ENCODE results near the gene ADARB2. TPM values are rescaled to one million over a fixed set of nuclear protein-coding genes. Genes with fewer than 3 reads are reported as not detected.

Gene ADARB2
- total and polyA plus RNA-seq, 10 of the 15 experiments (the other 5 are each of a cell fraction or from before 2014, with no cell fraction given): 0.02 to 4.1 (median 0.76) TPM

- no TSS peak for BruUV-seq (replicated peaks)
- DNase-seq (ENCODE audit: low read depth, low spot score): no peak
- H2AFZ ChIP-seq (ENCODE audit: control insufficient read depth, low read depth, low read length): no peak overlapping the region
- H3K4me2 ChIP-seq (ENCODE audit: control insufficient read depth, insufficient read depth): no peak overlapping the region
- no peak overlapping the region for H3K4me3 ChIP-seq
- no peaks in the 10 kb centered on the region for H3K36me3 ChIP-seq (ENCODE audit: control insufficient read depth in 2 of 2, insufficient read depth in 2 of 2, low read length in 1 of 2)
- H3K27me3 ChIP-seq (replicated peaks in 1 of 2; ENCODE audit: control insufficient read depth in 2 of 2, insufficient read depth in 2 of 2, low read length in 1 of 2): no peaks in the 10 kb centered on the region; a peak in 1 of 4 replicates
- H3K27ac ChIP-seq (ENCODE audit: control insufficient read depth, insufficient read depth): no peak overlapping the region
- in situ Hi-C loops (cut with MboI) (no loop called here), intact Hi-C loops (cut with micrococcal nuclease; ENCODE audit: unreplicated experiment) (no loop called here)
- H3K79me2 ChIP-seq (ENCODE audit: control insufficient read depth, insufficient read depth, low read length): no peaks in the 10 kb centered on the region
- CTCF ChIA-PET: no interaction called here
- no peaks in the 10 kb centered on the region for H3K4me1 ChIP-seq (ENCODE audit: control insufficient read depth, insufficient read depth, low read length)
- SMC1A ChIA-PET (ENCODE audit: uncharacterized antibody, unreplicated experiment): no interaction called here
- RAD21 ChIA-PET (ENCODE audit: unreplicated experiment): no interaction called here
- no peaks in the 10 kb centered on the region for H3K9me3 ChIP-seq (replicated peaks; ENCODE audit: control insufficient read depth, insufficient read depth, low read length)
- WGBS (ENCODE audit: insufficient coverage, insufficient replicate concordance, low lambda C conversion rate, missing lambda C conversion rate): 21% methylated on average over 17 of the region's 17 CpGs
- no peak for ATAC-seq
- no peak for FAIRE-seq
- POLR2A ChIA-PET: no interaction called here
- H3K9ac ChIP-seq (ENCODE audit: control insufficient read depth, insufficient read depth, low read length): no peak overlapping the region
- no peaks in the 10 kb centered on the region for H4K20me1 ChIP-seq (ENCODE audit: control insufficient read depth, insufficient read depth)
- TF ChIP-seq ZNF687 (IDR thresholded peaks at IDR 0.05): no peak
- TF ChIP-seq, protein P1, sequence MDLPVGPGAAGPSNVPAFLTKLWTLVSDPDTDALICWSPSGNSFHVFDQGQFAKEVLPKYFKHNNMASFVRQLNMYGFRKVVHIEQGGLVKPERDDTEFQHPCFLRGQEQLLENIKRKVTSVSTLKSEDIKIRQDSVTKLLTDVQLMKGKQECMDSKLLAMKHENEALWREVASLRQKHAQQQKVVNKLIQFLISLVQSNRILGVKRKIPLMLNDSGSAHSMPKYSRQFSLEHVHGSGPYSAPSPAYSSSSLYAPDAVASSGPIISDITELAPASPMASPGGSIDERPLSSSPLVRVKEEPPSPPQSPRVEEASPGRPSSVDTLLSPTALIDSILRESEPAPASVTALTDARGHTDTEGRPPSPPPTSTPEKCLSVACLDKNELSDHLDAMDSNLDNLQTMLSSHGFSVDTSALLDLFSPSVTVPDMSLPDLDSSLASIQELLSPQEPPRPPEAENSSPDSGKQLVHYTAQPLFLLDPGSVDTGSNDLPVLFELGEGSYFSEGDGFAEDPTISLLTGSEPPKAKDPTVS (IDR thresholded peaks at IDR 0.05; ENCODE audit: low read depth, low read length): no peak
- TF ChIP-seq, protein P2, sequence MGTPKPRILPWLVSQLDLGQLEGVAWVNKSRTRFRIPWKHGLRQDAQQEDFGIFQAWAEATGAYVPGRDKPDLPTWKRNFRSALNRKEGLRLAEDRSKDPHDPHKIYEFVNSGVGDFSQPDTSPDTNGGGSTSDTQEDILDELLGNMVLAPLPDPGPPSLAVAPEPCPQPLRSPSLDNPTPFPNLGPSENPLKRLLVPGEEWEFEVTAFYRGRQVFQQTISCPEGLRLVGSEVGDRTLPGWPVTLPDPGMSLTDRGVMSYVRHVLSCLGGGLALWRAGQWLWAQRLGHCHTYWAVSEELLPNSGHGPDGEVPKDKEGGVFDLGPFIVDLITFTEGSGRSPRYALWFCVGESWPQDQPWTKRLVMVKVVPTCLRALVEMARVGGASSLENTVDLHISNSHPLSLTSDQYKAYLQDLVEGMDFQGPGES (IDR thresholded peaks at IDR 0.05): no peak
- TF ChIP-seq MLLT1 (IDR thresholded peaks at IDR 0.05): no peak
- TF ChIP-seq, protein P3, sequence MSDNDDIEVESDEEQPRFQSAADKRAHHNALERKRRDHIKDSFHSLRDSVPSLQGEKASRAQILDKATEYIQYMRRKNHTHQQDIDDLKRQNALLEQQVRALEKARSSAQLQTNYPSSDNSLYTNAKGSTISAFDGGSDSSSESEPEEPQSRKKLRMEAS (IDR thresholded peaks at IDR 0.05; ENCODE audit: low read depth, low read length): no peak
- no peak for TF ChIP-seq MYC (IDR thresholded peaks at IDR 0.05; ENCODE audit: insufficient read depth, insufficient read length, insufficient replicate concordance, low read length, severe bottlenecking)
- TF ChIP-seq IKZF2 (IDR thresholded peaks at IDR 0.05): no peak
- no peak for TF ChIP-seq RB1 (IDR thresholded peaks at IDR 0.05; ENCODE audit: borderline replicate concordance)
- TF ChIP-seq CBX3 (IDR thresholded peaks at IDR 0.05; ENCODE audit: borderline replicate concordance, low read depth): no peak
- no peak for TF ChIP-seq NFYB (IDR thresholded peaks at IDR 0.05; ENCODE audit: insufficient read depth, low read depth, low read length)
- no peak for TF ChIP-seq SREBF1 (IDR thresholded peaks at IDR 0.05; ENCODE audit: low read length)
- no peak for TF ChIP-seq CBFB (IDR thresholded peaks at IDR 0.05; ENCODE audit: low read depth)
- TF ChIP-seq SKIL (IDR thresholded peaks at IDR 0.05; ENCODE audit: low read depth, poor library complexity, severe bottlenecking): no peak
These were observed 580.3 kb downstream of the ADARB2 start for GRCh38 chr10:1156921-1157614.

Measured in GM12878 (cell line).